HepG2 (cell line): ENCODE results near the gene CNTNAP1. TPM values are rescaled to one million over a fixed set of nuclear protein-coding genes. Genes with fewer than 3 reads are reported as not detected.

Experiments
- CEBPB ChIP-seq: IDR thresholded peaks from 2 replicates; pipeline ENCODE4 v1.6.1; 2011; ENCODE audit warnings: low read depth, low read length, improper control_type of control experiment, borderline replicate concordance
- DDIT3 ChIP-seq: sonication (generic); formaldehyde crosslinking; IDR thresholded peaks from 2 replicates; pipeline ENCODE4 v1.4.0; 2020; ENCODE audit warnings: mild to moderate bottlenecking, missing genetic modification reagents
- KLF6 ChIP-seq: IDR thresholded peaks from 2 replicates; pipeline ENCODE4 v1.8.0; 2016; ENCODE audit warnings: missing biosample characterization, missing genetic modification reagents
- LCORL ChIP-seq, 2 experiments: fragments of 450-650 bp in 1 of 2; sonication (generic) in 1 of 2; formaldehyde crosslinking in 1 of 2; IDR thresholded peaks; 2 replicates each; pipeline versions ENCODE4 v1.5.0 to v1.6.1; 2017 to 2020; ENCODE audit warnings: antibody characterized with exemption in 1 of 2, missing genetic modification reagents in 1 of 2
- MEIS2 ChIP-seq: sonication (generic); formaldehyde crosslinking; IDR thresholded peaks from 2 replicates; pipeline ENCODE4 v1.9.0; 2021; ENCODE audit warnings: mild to moderate bottlenecking, missing genetic modification reagents
- NFATC3 ChIP-seq: sonication (generic); formaldehyde crosslinking; IDR thresholded peaks from 2 replicates; pipeline ENCODE4 v1.5.1; 2020; ENCODE audit warnings: mild to moderate bottlenecking, missing genetic modification reagents
- POLR2G ChIP-seq: fragments of 200-400 bp; formaldehyde crosslinking; IDR thresholded peaks from 2 replicates; pipeline ENCODE4 v1.6.1; 2018; ENCODE audit warnings: mild to moderate bottlenecking, low read depth, low read length, moderate library complexity
- TCF7 ChIP-seq: sonication (generic); IDR thresholded peaks from 2 replicates; pipeline ENCODE4 v1.6.1; 2016; ENCODE audit warnings: antibody characterized with exemption, low read depth
- ZEB1 ChIP-seq: IDR thresholded peaks from 2 replicates; pipeline ENCODE4 v1.6.1; 2012; ENCODE audit warnings: mild to moderate bottlenecking, low read depth, inconsistent platforms; ENCODE audit not compliant: insufficient replicate concordance
- ZNF24 ChIP-seq: fragments of 450-650 bp; IDR thresholded peaks from 2 replicates; pipeline ENCODE4 v1.6.1; 2017; ENCODE audit warnings: antibody characterized with exemption, mild to moderate bottlenecking
- ZNF318 ChIP-seq: sonication (generic); formaldehyde crosslinking; IDR thresholded peaks from 2 replicates; pipeline ENCODE4 v1.4.0; 2020; ENCODE audit warnings: mild to moderate bottlenecking, missing genetic modification reagents
- polyA plus RNA-seq, 8 experiments: library from polyadenylated mRNA; depleted of rRNA in 3 of 8; stranded (reverse) in 7 of 8; unstranded in 1 of 8; fragments of >200 nt; fragmentation: Illumina TruSeq in 4 of 8; extraction: Trizol in 4 of 8; gene quantifications; 2 replicates each; pipeline versions ENCODE4 v1.2.1 to v1.2.3, GENCODE V29; 2011 to 2016; ENCODE audit warnings: low read depth in 4 of 8, missing spikeins in 1 of 8, mixed read lengths in 1 of 8; ENCODE audit not compliant: insufficient read depth in 1 of 8
- total RNA-seq, 5 experiments: library from RNA; depleted of rRNA; stranded (reverse); fragments of >200 nt; fragmentation: Illumina TruSeq; extraction: Trizol; gene quantifications; 2 replicates each; pipeline ENCODE4 v1.2.3, GENCODE V29; 2016; ENCODE audit warnings: low read depth in 1 of 5
- TF ChIP-seq, protein P1 (sequence below): fragments of 450-650 bp; IDR thresholded peaks from 2 replicates; pipeline ENCODE4 v1.6.1; 2017

Gene CNTNAP1
- total and polyA plus RNA-seq, 2 of the 13 experiments (the other 11 are each of a cell fraction or from before 2014, with no cell fraction given) = 4.5 to 7.7 TPM

- no peak for TF ChIP-seq LCORL (IDR thresholded peaks at IDR 0.05)
- no peak for TF ChIP-seq LCORL (CRISPR knock-in tag; IDR thresholded peaks at IDR 0.05)
- TF ChIP-seq ZNF318 (CRISPR knock-in tag) = no peak
- no peak for TF ChIP-seq POLR2G
- TF ChIP-seq ZEB1 = no peak
- TF ChIP-seq NFATC3 (CRISPR knock-in tag) = no peak
- peak; percentile 76 for TF ChIP-seq CEBPB
- TF ChIP-seq MEIS2 (CRISPR knock-in tag) = no peak
- TF ChIP-seq, protein P1, sequence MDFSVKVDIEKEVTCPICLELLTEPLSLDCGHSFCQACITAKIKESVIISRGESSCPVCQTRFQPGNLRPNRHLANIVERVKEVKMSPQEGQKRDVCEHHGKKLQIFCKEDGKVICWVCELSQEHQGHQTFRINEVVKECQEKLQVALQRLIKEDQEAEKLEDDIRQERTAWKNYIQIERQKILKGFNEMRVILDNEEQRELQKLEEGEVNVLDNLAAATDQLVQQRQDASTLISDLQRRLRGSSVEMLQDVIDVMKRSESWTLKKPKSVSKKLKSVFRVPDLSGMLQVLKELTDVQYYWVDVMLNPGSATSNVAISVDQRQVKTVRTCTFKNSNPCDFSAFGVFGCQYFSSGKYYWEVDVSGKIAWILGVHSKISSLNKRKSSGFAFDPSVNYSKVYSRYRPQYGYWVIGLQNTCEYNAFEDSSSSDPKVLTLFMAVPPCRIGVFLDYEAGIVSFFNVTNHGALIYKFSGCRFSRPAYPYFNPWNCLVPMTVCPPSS = no peak
- TF ChIP-seq KLF6 (CRISPR knock-in tag) = no peak
- TF ChIP-seq DDIT3 = no peak
- no peak for TF ChIP-seq ZNF24
- no peak for TF ChIP-seq TCF7
Measured at GRCh38 chr17:42673885-42674754, 8.2 kb upstream of the CNTNAP1 start (continued).
